ENCODE measurements around the gene OFD1. TPM values are rescaled to one million over a fixed set of nuclear protein-coding genes. Genes with fewer than 3 reads are reported as not detected.

Gene OFD1
- total RNA-seq, 1 donor from 2014 or later: 11.1 TPM

DNA sequence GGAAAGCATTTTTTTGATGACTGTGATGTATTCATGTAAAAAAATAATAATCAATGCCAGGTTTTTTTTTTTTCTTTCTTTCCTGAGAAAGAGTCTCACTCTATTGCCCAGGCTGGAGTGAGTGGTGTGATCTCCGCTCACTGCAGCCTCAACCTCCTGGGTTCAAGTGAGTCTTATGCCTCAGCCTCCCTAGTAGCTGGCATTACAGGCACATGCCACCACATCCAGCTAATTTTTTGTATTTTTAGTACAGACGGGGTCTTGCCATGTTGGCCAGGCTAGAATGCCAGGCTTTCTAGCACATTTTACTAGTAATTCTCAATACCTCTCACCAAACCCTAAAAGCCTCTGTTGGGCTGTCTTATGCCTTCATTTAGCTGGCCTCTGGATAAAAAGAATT lies 56.6 kb downstream of the OFD1 start:
- DNase-seq (ENCODE audit: extremely low read depth, low read depth, low spot score): no peak

DNA sequence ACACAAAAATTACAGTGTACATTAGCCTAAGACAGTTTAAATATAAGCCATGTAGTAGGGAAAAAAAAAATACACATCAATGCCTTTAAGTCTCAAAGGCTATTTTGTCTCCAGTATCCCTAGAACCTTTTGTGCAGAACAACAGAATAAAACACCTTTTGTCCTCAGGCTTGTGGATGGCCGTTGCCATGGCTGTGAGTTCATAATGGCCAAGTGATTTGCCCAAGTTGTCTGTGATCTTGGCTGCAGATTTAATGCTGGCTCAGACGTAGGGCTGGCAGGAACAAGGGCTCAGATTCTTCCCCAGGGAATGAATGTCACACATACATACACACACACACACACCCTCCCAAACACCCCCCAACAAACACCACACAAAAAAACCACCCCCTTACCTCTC lies 57.0 kb downstream of the OFD1 start:
- no peak for DNase-seq (ENCODE audit: extremely low read depth, low read depth, low spot score)

- DNase-seq (ENCODE audit: extremely low read depth, low read depth, low spot score): no peak
These were observed 59.3 kb downstream of the OFD1 start for GRCh38 chrX:13793897-13794296.

DNA sequence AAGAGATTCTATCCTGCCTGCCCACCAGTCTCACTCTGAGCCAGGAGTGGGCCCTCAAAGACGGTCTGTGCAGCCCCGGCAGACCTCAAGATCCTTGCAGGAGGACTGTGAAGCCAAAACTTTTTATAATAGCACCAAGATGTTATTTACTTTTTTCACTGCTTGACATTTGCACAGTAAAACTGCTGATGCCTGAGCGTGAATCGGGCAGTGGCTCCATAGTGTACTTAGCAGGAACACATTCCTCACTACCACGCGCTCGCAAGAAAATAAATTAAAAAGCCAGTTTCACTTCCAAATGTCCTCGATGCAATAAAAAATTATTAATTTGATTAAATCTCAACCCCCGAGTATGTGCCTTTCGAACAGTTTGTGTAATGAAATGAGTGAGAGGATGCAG lies 59.9 kb downstream of the OFD1 start:
- DNase-seq (ENCODE audit: extremely low read depth, low read depth, low spot score): no peak

GRCh38 chrX:13797512-13797911 lies 63.0 kb downstream of the OFD1 start:
- DNase-seq (ENCODE audit: extremely low read depth, low read depth, low spot score): no peak

DNA sequence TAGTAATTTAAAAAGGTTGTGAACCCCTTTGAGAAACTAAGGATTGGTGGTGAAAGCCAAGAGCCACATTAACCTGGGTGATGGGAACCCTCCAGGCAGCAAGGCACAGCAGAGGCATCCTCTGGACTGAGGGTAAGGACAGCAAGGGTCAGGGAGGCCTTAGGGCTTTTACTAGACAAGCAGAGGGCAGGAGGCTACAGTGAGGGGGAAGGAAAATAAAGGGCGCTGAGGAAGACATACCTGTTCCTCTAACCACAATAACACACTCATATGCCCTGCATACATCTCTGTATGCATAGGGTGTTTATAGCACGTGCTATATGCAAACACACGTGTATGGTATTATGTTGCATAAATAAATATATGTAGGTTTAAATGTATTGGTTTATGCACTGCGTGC lies 63.6 kb downstream of the OFD1 start:
- DNase-seq (ENCODE audit: extremely low read depth, low read depth, low spot score): no peak

DNA sequence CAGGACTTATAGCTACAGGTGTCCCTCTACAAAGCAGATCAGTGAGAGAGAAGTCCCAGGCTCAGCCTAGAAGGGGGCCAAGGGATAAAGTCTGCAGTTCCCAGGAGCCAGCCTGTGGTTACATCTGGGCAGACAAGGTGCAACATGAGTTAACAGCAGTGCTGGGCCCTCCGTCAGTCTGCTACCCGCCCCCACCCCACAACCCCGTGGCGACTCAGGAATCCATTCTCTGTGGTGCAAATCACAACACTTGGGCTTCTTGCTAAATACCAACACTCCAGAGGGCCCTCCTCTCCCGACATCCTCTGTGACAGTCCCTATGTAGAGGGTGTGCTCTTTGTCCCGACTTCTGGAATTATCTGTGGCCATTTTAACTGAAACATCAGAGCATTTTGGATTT lies 68.6 kb downstream of the OFD1 start:
- DNase-seq (ENCODE audit: extremely low read depth, low read depth, low spot score): no peak

- no peak for DNase-seq (ENCODE audit: extremely low read depth, low read depth, low spot score)
These were observed 70.7 kb downstream of the OFD1 start for GRCh38 chrX:13805241-13805640.

- no peak for DNase-seq (ENCODE audit: extremely low read depth, low read depth, low spot score)
These were observed 73.7 kb downstream of the OFD1 start for GRCh38 chrX:13808293-13808692.

- DNase-seq (ENCODE audit: extremely low read depth, low read depth, low spot score): no peak
These were observed 74.3 kb downstream of the OFD1 start for GRCh38 chrX:13808865-13809264.

GRCh38 chrX:13815664-13816063 lies 81.1 kb downstream of the OFD1 start:
- DNase-seq (ENCODE audit: extremely low read depth, low read depth, low spot score): no peak

- no peak for DNase-seq (ENCODE audit: extremely low read depth, low read depth, low spot score)
These were observed 81.6 kb downstream of the OFD1 start for GRCh38 chrX:13816176-13816575.

DNA sequence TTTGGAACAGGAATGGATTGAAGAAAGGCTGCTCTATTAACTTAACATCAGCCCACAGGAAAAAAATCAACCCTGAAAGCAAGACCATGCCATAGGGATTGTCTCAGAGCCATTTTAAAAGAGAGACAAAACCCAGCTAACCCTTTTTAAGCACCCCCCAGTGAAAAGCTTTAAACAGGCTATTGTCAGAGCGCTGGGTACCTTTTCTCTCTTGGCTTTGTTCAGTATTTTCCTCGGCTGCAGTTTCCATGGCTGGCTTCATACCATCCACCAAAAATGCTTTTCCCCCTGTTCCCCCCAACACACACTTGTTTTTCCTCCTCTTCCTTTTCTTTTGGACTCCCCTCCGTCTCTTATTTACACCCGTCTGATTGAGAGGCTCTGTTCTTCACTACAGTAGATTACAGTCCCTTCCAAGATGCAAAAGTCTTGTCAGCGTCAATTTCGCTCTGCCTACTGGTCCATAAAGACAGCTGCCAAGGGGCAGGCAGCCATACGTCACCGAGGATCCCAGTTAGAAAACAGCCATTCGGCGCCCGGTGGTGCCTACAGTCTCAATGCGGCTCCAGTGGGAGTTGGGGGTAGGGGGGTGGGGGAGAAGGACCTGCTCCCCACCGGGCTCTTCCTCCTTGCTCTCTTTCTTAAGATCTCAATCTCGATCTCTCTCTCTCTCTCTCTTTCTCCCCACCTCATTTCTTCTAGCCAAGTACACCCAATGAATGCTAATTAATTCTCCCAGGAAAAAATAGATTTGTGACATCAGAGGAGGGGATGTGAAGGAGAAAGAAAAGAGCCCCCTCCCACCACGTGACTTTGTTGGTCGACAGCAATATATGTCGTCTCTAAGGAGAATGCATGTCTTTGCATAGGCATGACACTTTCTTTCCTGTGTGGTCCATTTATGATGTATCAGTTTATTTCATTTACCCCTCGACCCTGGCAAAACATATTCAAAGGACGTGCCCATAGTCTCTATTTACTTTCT lies 82.4 kb downstream of the OFD1 start, which contains the start of gene GPM6B:
Gene GPM6B (minus strand): TSS at position 451 of the 985 bp plus-strand sequence. CDS start 189 bp downstream, at position 262.
- DNase-seq (ENCODE audit: extremely low read depth, low read depth, low spot score): no peak

Other genes starting within 250 kb of the OFD1 start
- gene EGFL6, start 165.1 kb upstream of the OFD1 start, total RNA-seq: not detected in 2 replicates
- 1.3 and 3.3 TPM in 2 replicates for gene TCEANC, start 81.6 kb upstream of the OFD1 start, total RNA-seq
- gene RAB9A, start 45.6 kb upstream of the OFD1 start, total RNA-seq: 33.5 and 39.8 TPM in 2 replicates
- gene TRAPPC2, start 128 bp upstream of the OFD1 start, total RNA-seq: 12.3 and 14.2 TPM in 2 replicates
- gene GPM6B, start 82.3 kb downstream of the OFD1 start, total RNA-seq: 0.06 and 2.9 TPM in 2 replicates

Measured in glomerular endothelial cell (primary cell).